Cardiac septum (tissue), 1 donor: ENCODE data around the gene CCDC85C. TPM values are rescaled to one million over a fixed set of nuclear protein-coding genes. Genes with fewer than 3 reads are reported as not detected.

ENCODE experiments used
- DNase-seq: peaks from one replicate; pipeline ENCODE4 v3.0.0-alpha.2; 2020; ENCODE audit warnings: low spot score
- intact Hi-C: fragments of 100-400 bp; cut with DNase I; formaldehyde crosslinking; loops from one replicate; pipeline ENCODE4 v1.14.0; 2022
- total RNA-seq: library from RNA; stranded (reverse); fragmentation: NEBNext Ultra II Directional; extraction: Animal tissue kit (Norgen Biotek cat#: 25700); gene quantifications from one replicate; pipeline ENCODE4 v1.2.1, GENCODE V29; 2021
- donor health status: DM: no; HTN: no; CAD: no.

CCDC85C gene
- total RNA-seq, 1 donor from 2014 or later: 21.4 TPM

GRCh38 chr14:99593971-99594841, 9.8 kb downstream of the CCDC85C start:
- intact Hi-C loops: no loop called here
- DNase-seq: no peak

GRCh38 chr14:99592933-99593753, 10.9 kb downstream of the CCDC85C start:
- intact Hi-C loops: no loop called here
- DNase-seq: no peak

GRCh38 chr14:99592394-99592793, 11.6 kb downstream of the CCDC85C start:
- no peak for DNase-seq

GRCh38 chr14:99590746-99591555, 13.1 kb downstream of the CCDC85C start:
- DNase-seq: no peak
- intact Hi-C loops: no loop called here

More at GRCh38 chr14:99592394-99592793, 11.6 kb downstream of the CCDC85C start:
- intact Hi-C loops: no loop called here

GRCh38 chr14:99589651-99590530, 14.1 kb downstream of the CCDC85C start:
- no peak for DNase-seq
- intact Hi-C loops: no loop called here

- no peak for DNase-seq
- intact Hi-C loops: no loop called here
Observed at GRCh38 chr14:99589031-99589441, 15.0 kb downstream of the CCDC85C start.

- intact Hi-C loops: no loop called here
- no peak for DNase-seq
Observed at GRCh38 chr14:99587460-99588278, 16.3 kb downstream of the CCDC85C start.

- DNase-seq: no peak
- intact Hi-C loops: no loop called here
Observed at GRCh38 chr14:99586761-99587459, 17.1 kb downstream of the CCDC85C start.

- intact Hi-C loops: no loop called here
- no peak for DNase-seq
Observed at GRCh38 chr14:99586054-99586760, 17.8 kb downstream of the CCDC85C start.

GRCh38 chr14:99584823-99585222, 19.2 kb downstream of the CCDC85C start:
- DNase-seq: no peak
- intact Hi-C loops: no loop called here

- DNase-seq: no peak
- intact Hi-C loops: no loop called here
Observed at GRCh38 chr14:99581938-99582337, 22.1 kb downstream of the CCDC85C start.

GRCh38 chr14:99581374-99581773, 22.6 kb downstream of the CCDC85C start:
- no peak for DNase-seq
- intact Hi-C loops: no loop called here

GRCh38 chr14:99579903-99580571, 24.0 kb downstream of the CCDC85C start:
- intact Hi-C loops: no loop called here
- no peak for DNase-seq

GRCh38 chr14:99579120-99579836, 24.7 kb downstream of the CCDC85C start:
- no peak for DNase-seq
- intact Hi-C loops: no loop called here

- no peak for DNase-seq
- intact Hi-C loops: no loop called here
Observed at GRCh38 chr14:99578541-99579101, 25.4 kb downstream of the CCDC85C start.
